Upper lobe of right lung (tissue), 1 donor: ENCODE results near the gene FOXA2. TPM values are rescaled to one million over a fixed set of nuclear protein-coding genes. Genes with fewer than 3 reads are reported as not detected.

Experiments used
- ATAC-seq: fragments of 200-7000 bp; cut with Tn5 transposase; one replicate; pipeline ENCODE4 v1.9.1; 2020; ENCODE audit warnings: mild to moderate bottlenecking, moderate library complexity
- DNase-seq: peaks from one replicate; pipeline ENCODE4 v3.0.0-alpha.2; 2020
- H3K27ac ChIP-seq: fragments of 200-600 bp; one replicate; pipeline ENCODE4 v1.8.0; 2022
- H3K27me3 ChIP-seq: fragments of 200-600 bp; one replicate; pipeline ENCODE4 v1.8.0; 2022; ENCODE audit warnings: mild to moderate bottlenecking
- H3K36me3 ChIP-seq: fragments of 200-600 bp; one replicate; pipeline ENCODE4 v1.8.0; 2022
- H3K4me1 ChIP-seq: fragments of 200-600 bp; one replicate; pipeline ENCODE4 v1.8.0; 2022
- H3K4me3 ChIP-seq: fragments of 200-600 bp; one replicate; pipeline ENCODE4 v1.8.0; 2022; ENCODE audit warnings: mild to moderate bottlenecking
- H3K9me3 ChIP-seq: fragments of 200-600 bp; one replicate; pipeline ENCODE4 v1.8.0; 2022
- CTCF ChIP-seq: fragments of 200-600 bp; IDR thresholded peaks from one replicate; pipeline ENCODE4 v1.8.0; 2022; ENCODE audit warnings: antibody characterized with exemption
- intact Hi-C: fragments of 100-400 bp; cut with DNase I; formaldehyde crosslinking; loops from one replicate; pipeline ENCODE4 v1.11.0; 2022
- total RNA-seq: library from RNA; stranded (reverse); fragmentation: NEBNext Ultra II Directional; extraction: Animal tissue kit (Norgen Biotek cat#: 25700); gene quantifications from one replicate; pipeline ENCODE4 v1.2.1, GENCODE V29; 2021
- donor health status: DM: no; HTN: yes; CAD: no; lungs with severe emphysema.

The FOXA2 gene
- total RNA-seq, 1 donor from 2014 or later = 21.7 TPM

- ATAC-seq (no peak), DNase-seq (no peak)
- Histone ChIP-seq H3K27ac (no peak overlapping the region), H3K9me3 (no peaks in the 10 kb centered on the region), H3K36me3 (no peaks in the 10 kb centered on the region), H3K4me1 (no peaks in the 10 kb centered on the region), H3K4me3 (no peak overlapping the region), H3K27me3 (no peaks in the 10 kb centered on the region)
- TF ChIP-seq CTCF = no peak
- intact Hi-C loops = no loop called here
Measured at GRCh38 chr20:22535483-22535882, 48.9 kb downstream of the FOXA2 start.

- H3K27ac ChIP-seq = no peak overlapping the region
- ATAC-seq (no peak), DNase-seq (no peak)
- no peaks in the 10 kb centered on the region for H3K27me3 ChIP-seq
- intact Hi-C loops = no loop called here
- no peak for TF ChIP-seq CTCF
- no peaks in the 10 kb centered on the region for H3K9me3 ChIP-seq
- no peak overlapping the region for H3K4me3 ChIP-seq
- no peaks in the 10 kb centered on the region for H3K36me3 ChIP-seq
- H3K4me1 ChIP-seq = no peaks in the 10 kb centered on the region
Measured at GRCh38 chr20:22533823-22534751, 50.3 kb downstream of the FOXA2 start.

GRCh38 chr20:22532598-22532997, 51.8 kb downstream of the FOXA2 start:
- ATAC-seq (no peak), DNase-seq (no peak)
- Histone ChIP-seq H3K4me3 (no peak overlapping the region), H3K27ac (no peak overlapping the region), H3K36me3 (no peaks in the 10 kb centered on the region), H3K9me3 (no peaks in the 10 kb centered on the region), H3K27me3 (no peaks in the 10 kb centered on the region), H3K4me1 (no peaks in the 10 kb centered on the region)
- intact Hi-C loops = no loop called here
- TF ChIP-seq CTCF = no peak

GRCh38 chr20:22531756-22532155, 52.6 kb downstream of the FOXA2 start:
- intact Hi-C loops = no loop called here
- Histone ChIP-seq H3K4me3 (no peak overlapping the region), H3K27ac (no peak overlapping the region), H3K36me3 (no peaks in the 10 kb centered on the region), H3K27me3 (no peaks in the 10 kb centered on the region), H3K4me1 (no peaks in the 10 kb centered on the region), H3K9me3 (no peaks in the 10 kb centered on the region)
- DNase-seq (no peak), ATAC-seq (no peak)
- no peak for TF ChIP-seq CTCF

GRCh38 chr20:22531056-22531615, 53.2 kb downstream of the FOXA2 start:
- intact Hi-C loops = no loop called here
- DNase-seq = no peak
- no peak for ATAC-seq
- Histone ChIP-seq H3K36me3 (no peaks in the 10 kb centered on the region), H3K27ac (no peak overlapping the region), H3K9me3 (no peaks in the 10 kb centered on the region), H3K4me1 (no peaks in the 10 kb centered on the region), H3K27me3 (no peaks in the 10 kb centered on the region), H3K4me3 (no peak overlapping the region)
- TF ChIP-seq CTCF = no peak
